K562 (cell line): ENCODE data around the gene MAPT. TPM values are rescaled to one million over a fixed set of nuclear protein-coding genes. Genes with fewer than 3 reads are reported as not detected.

ENCODE experiments used
- BACH1 ChIP-seq: fragments of 200-800 bp; sonication (Bioruptor generic); IDR thresholded peaks from 2 replicates; pipeline ENCODE4 v1.6.1; 2016; ENCODE audit warnings: missing genetic modification characterization, missing compliant biosample characterization
- CTBP1 ChIP-seq: fragments of 450-650 bp; IDR thresholded peaks from 2 replicates; pipeline ENCODE4 v1.6.1; 2016; ENCODE audit warnings: borderline replicate concordance
- EHMT2 ChIP-seq: fragments of 450-650 bp; IDR thresholded peaks from 2 replicates; pipeline ENCODE4 v1.6.1; 2018; ENCODE audit warnings: antibody characterized with exemption
- ELF1 ChIP-seq: fragments of 200-800 bp; sonication (Bioruptor generic); IDR thresholded peaks from 2 replicates; pipeline ENCODE4 v1.6.1; 2016; ENCODE audit warnings: missing genetic modification characterization, missing compliant biosample characterization
- FOSL1 ChIP-seq: fragments of 200-800 bp; sonication (Bioruptor generic); conservative IDR thresholded peaks from 2 replicates; pipeline ENCODE4 v1.6.1; 2016; ENCODE audit warnings: missing genetic modification characterization, missing compliant biosample characterization
- JUND ChIP-seq, 2 experiments: IDR thresholded peaks; 2 replicates in 1 of 2; 3 replicates in 1 of 2; pipeline ENCODE4 v1.6.1; 2011; ENCODE audit warnings: borderline replicate concordance in 2 of 2, low read depth in 2 of 2, low read length in 2 of 2, improper control_type of control experiment in 1 of 2, missing biosample characterization in 1 of 2, missing genetic modification characterization in 1 of 2, missing genetic modification reagents in 1 of 2
- KHSRP ChIP-seq: fragments of 450-650 bp; IDR thresholded peaks from 2 replicates; pipeline ENCODE4 v1.6.1; 2017
- KLF16 ChIP-seq: IDR thresholded peaks from 2 replicates; pipeline ENCODE4 v1.6.1; 2016; ENCODE audit warnings: antibody characterized with exemption
- MYC ChIP-seq, 2 experiments: fragments of 250-450 bp in 1 of 2; sonication (Bioruptor Pico) in 1 of 2; IDR thresholded peaks; 2 replicates each; pipeline versions ENCODE4 v1.5.1 to v1.6.1; 2012 to 2021; ENCODE audit warnings: low read depth in 2 of 2, borderline replicate concordance in 1 of 2, improper control_type of control experiment in 1 of 2, low read length in 1 of 2, mild to moderate bottlenecking in 1 of 2, moderate library complexity in 1 of 2
- PML ChIP-seq: IDR thresholded peaks from 2 replicates; pipeline ENCODE4 v1.6.1; 2012; ENCODE audit warnings: low read length, inconsistent platforms
- RAD21 ChIP-seq, 2 experiments: fragments of 250-450 bp in 1 of 2; fragments of 450-650 bp in 1 of 2; sonication (Bioruptor Pico) in 1 of 2; formaldehyde crosslinking in 1 of 2; IDR thresholded peaks in 1 of 2; conservative IDR thresholded peaks in 1 of 2; 2 replicates each; pipeline versions ENCODE4 v1.4.0 to v1.8.0; 2020 to 2022; ENCODE audit warnings: mild to moderate bottlenecking in 2 of 2, moderate library complexity in 1 of 2
- RCOR1 ChIP-seq, 2 experiments: IDR thresholded peaks; 2 replicates each; pipeline ENCODE4 v1.6.1; 2012; ENCODE audit warnings: low read depth in 2 of 2, low read length in 2 of 2, borderline replicate concordance in 1 of 2, improper control_type of control experiment in 1 of 2
- SPI1 ChIP-seq: IDR thresholded peaks from 2 replicates; pipeline ENCODE4 v1.6.1; 2011; ENCODE audit warnings: low read depth, low read length, control low read depth, borderline replicate concordance
- YY1 ChIP-seq, 3 experiments: IDR thresholded peaks; 2 replicates each; pipeline ENCODE4 v1.6.1; 2011; ENCODE audit warnings: low read length in 2 of 3, mild to moderate bottlenecking in 2 of 3, moderate library complexity in 2 of 3, borderline replicate concordance in 1 of 3, control low read depth in 1 of 3, low read depth in 1 of 3; ENCODE audit not compliant: insufficient read depth in 3 of 3, insufficient replicate concordance in 2 of 3, control insufficient read depth in 1 of 3, insufficient read length in 1 of 3; ENCODE audit errors: extremely low read depth in 1 of 3
- ZNF696 ChIP-seq: fragments of 250-450 bp; sonication (Bioruptor Pico); conservative IDR thresholded peaks from 2 replicates; pipeline ENCODE4 v1.4.0; 2020; ENCODE audit warnings: mild to moderate bottlenecking, moderate library complexity
- ZNF75A ChIP-seq: fragments of 450-650 bp; formaldehyde crosslinking; IDR thresholded peaks from 2 replicates; pipeline ENCODE4 v1.4.0; 2020; ENCODE audit warnings: mild to moderate bottlenecking
- polyA plus RNA-seq, 8 experiments: library from polyadenylated mRNA; depleted of rRNA in 4 of 8; stranded (reverse) in 5 of 8; unstranded in 3 of 8; fragments of >200 nt; fragmentation: Nextera tagmentation in 2 of 8; fragmentation: Illumina TruSeq in 1 of 8; extraction: Ambion mirVana in 2 of 8; extraction: Trizol in 1 of 8; gene quantifications; 2 replicates each; pipeline versions ENCODE4 v1.2.1 to v1.2.3, GENCODE V29; 2011 to 2014; ENCODE audit warnings: inconsistent platforms in 1 of 8, missing spikeins in 1 of 8
- total RNA-seq, 7 experiments: library from RNA; depleted of rRNA in 6 of 7; stranded (reverse); fragments of >200 nt in 6 of 7; fragmentation: Illumina TruSeq in 2 of 7; extraction: Trizol in 2 of 7; gene quantifications; 2 replicates each; pipeline versions ENCODE4 v1.2.1 to v1.2.3, GENCODE V29; 2011 to 2021; ENCODE audit warnings: low replicate concordance in 1 of 7
- TF ChIP-seq, protein P1 (sequence below): sonication (generic); formaldehyde crosslinking; IDR thresholded peaks from 2 replicates; pipeline ENCODE4 v1.8.0; 2022; ENCODE audit warnings: mild to moderate bottlenecking, missing genetic modification reagents
- TF ChIP-seq, protein P2 (sequence below): fragments of 250-450 bp; sonication (Bioruptor Pico); IDR thresholded peaks from 2 replicates; pipeline ENCODE4 v1.5.0; 2021
- TF ChIP-seq, protein P3 (sequence below): sonication (generic); formaldehyde crosslinking; IDR thresholded peaks from 2 replicates; pipeline ENCODE4 v1.8.0; 2023; ENCODE audit warnings: mild to moderate bottlenecking, missing genetic modification reagents

Gene MAPT
- total and polyA plus RNA-seq, 9 of the 15 experiments (the other 6 are each of a cell fraction or from before 2014, with no cell fraction given) = 0.04 to 1.1 (median 0.36) TPM

DNA sequence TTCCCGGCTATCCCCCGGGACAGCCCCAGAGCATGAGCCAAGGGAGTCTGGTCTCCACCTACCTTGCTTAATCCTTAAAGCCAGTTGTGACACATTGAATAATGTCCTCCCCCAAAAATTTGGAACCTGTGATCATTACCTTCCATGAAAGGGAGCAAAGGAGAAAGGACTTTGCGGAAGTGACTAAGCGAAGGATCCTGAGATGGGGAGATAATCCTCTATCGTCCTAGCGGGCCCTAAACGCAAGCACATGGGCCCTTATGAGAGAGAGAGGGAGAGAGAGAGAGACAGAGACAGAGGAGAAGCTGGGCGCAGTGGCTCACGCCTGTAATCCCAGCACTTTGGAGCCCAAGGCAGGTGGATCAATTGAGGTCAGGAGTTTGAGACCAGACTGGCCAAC lies 40.1 kb upstream of the MAPT start (continued):
- TF ChIP-seq JUND (IDR thresholded peaks at IDR 0.05; ENCODE audit: borderline replicate concordance, low read depth, low read length) (peak; percentile 74), JUND (tag; IDR thresholded peaks at IDR 0.05; ENCODE audit: borderline replicate concordance, low read depth, low read length) (peak; percentile 40; the same call in 1 of the 3 replicates), YY1 (IDR thresholded peaks at IDR 0.05; ENCODE audit: borderline replicate concordance in 1 of 3, control insufficient read depth in 1 of 3, extremely low read depth in 1 of 3, insufficient read depth in 3 of 3, insufficient read length in 1 of 3, insufficient replicate concordance in 2 of 3, low read depth in 1 of 3, low read length in 2 of 3) (no peak), ZNF75A (no peak), FOSL1 (peak; percentile 85), RAD21 (CRISPR knock-in tag; conservative IDR thresholded peaks at IDR 0.05 in 1 of 2, IDR thresholded peaks at IDR 0.05 in 1 of 2) (0 out of 4 replicates have a peak, but pooled peaks of 1 of the 2 experiments have one; percentile 3), PML (no peak), KHSRP (no peak), SPI1 (peak; percentile 72), EHMT2 (peak; percentile 41; the same call in 1 of the 2 replicates), ELF1 (tag) (peak; percentile 44; the same call in 1 of the 2 replicates), ZNF696 (no peak), RCOR1 (IDR thresholded peaks at IDR 0.05; ENCODE audit: borderline replicate concordance in 1 of 2, low read depth in 2 of 2, low read length in 2 of 2) (peak in 1 of 2 experiments; percentile 42; a peak in 1 of 4 replicates), KLF16 (no peak), CTBP1 (peak; percentile 64; the same call in 1 of the 2 replicates), BACH1 (tag) (no peak), MYC (IDR thresholded peaks at IDR 0.05; ENCODE audit: low read depth, low read length) (peak; percentile 77), MYC (CRISPR knock-in tag; IDR thresholded peaks at IDR 0.05; ENCODE audit: borderline replicate concordance, low read depth) (no peak)
- TF ChIP-seq, protein P1, sequence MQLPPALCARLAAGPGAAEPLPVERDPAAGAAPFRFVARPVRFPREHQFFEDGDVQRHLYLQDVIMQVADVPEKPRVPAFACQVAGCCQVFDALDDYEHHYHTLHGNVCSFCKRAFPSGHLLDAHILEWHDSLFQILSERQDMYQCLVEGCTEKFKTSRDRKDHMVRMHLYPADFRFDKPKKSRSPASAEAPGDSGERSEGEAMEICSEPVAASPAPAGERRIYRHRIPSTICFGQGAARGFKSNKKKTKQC (CRISPR knock-in tag) = no peak
- TF ChIP-seq, protein P2, sequence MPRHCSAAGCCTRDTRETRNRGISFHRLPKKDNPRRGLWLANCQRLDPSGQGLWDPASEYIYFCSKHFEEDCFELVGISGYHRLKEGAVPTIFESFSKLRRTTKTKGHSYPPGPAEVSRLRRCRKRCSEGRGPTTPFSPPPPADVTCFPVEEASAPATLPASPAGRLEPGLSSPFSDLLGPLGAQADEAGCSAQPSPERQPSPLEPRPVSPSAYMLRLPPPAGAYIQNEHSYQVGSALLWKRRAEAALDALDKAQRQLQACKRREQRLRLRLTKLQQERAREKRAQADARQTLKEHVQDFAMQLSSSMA = no peak
- TF ChIP-seq, protein P3, sequence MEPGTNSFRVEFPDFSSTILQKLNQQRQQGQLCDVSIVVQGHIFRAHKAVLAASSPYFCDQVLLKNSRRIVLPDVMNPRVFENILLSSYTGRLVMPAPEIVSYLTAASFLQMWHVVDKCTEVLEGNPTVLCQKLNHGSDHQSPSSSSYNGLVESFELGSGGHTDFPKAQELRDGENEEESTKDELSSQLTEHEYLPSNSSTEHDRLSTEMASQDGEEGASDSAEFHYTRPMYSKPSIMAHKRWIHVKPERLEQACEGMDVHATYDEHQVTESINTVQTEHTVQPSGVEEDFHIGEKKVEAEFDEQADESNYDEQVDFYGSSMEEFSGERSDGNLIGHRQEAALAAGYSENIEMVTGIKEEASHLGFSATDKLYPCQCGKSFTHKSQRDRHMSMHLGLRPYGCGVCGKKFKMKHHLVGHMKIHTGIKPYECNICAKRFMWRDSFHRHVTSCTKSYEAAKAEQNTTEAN (CRISPR knock-in tag) = no peak
